ACC112 (cell line): Measurements from ENCODE around the gene PELI3.

Experiments used
- H2AFZ ChIP-seq: fragments of 200-600 bp; sonication (generic); one replicate; pipeline ENCODE4 v1.6.0; 2017; ENCODE audit warnings: antibody characterized with exemption, low read length; ENCODE audit not compliant: unreplicated experiment
- H3K27ac ChIP-seq: fragments of 200-600 bp; sonication (generic); 2 replicates; pipeline ENCODE4 v1.5.1; 2014; ENCODE audit warnings: low read depth, mild to moderate bottlenecking, antibody characterized with exemption, low read length, moderate library complexity
- H3K27me3 ChIP-seq: fragments of 200-600 bp; sonication (generic); 2 replicates; pipeline ENCODE4 v1.6.1; 2014; ENCODE audit warnings: mild to moderate bottlenecking, antibody characterized with exemption, low read length, moderate library complexity, mixed read lengths; ENCODE audit not compliant: insufficient read depth
- H3K36me3 ChIP-seq: fragments of 200-600 bp; sonication (generic); 2 replicates; pipeline ENCODE4 v1.6.1; 2016; ENCODE audit warnings: mild to moderate bottlenecking, antibody characterized with exemption, low read length, moderate library complexity, mixed read lengths; ENCODE audit not compliant: insufficient read depth
- H3K4me1 ChIP-seq: fragments of 200-600 bp; sonication (generic); one replicate; pipeline ENCODE4 v1.6.1; 2016; ENCODE audit warnings: low read length, mixed read lengths; ENCODE audit not compliant: insufficient read depth, unreplicated experiment, control insufficient read depth
- H3K4me3 ChIP-seq: fragments of 200-600 bp; sonication (generic); 2 replicates; pipeline ENCODE4 v1.5.1; 2014; ENCODE audit warnings: mild to moderate bottlenecking, low read depth, low read length
- H3K79me2 ChIP-seq: fragments of 200-600 bp; sonication (generic); one replicate; pipeline ENCODE4 v1.6.0; 2016; ENCODE audit warnings: low read length; ENCODE audit not compliant: control insufficient read depth, unreplicated experiment, insufficient read depth

Gene PELI3

GRCh38 chr11:66465373-66466224 is 1.1 kb upstream of the PELI3 start:
- Histone ChIP-seq H2AFZ (no peak overlapping the region), H3K27ac (no peak overlapping the region), H3K4me3 (peak overlapping the region; percentile 78; the same call in 1 of the 2 replicates), H3K27me3 (no peaks in the 10 kb centered on the region), H3K4me1 (peaks cover 7% of the 10 kb centered on the region), H3K36me3 (no peaks in the 10 kb centered on the region), H3K79me2 (no peaks in the 10 kb centered on the region)

GRCh38 chr11:66467034-66467659 is 442 bp downstream of the PELI3 start:
- Histone ChIP-seq H3K79me2 (no peaks in the 10 kb centered on the region), H3K36me3 (no peaks in the 10 kb centered on the region), H3K27ac (no peak overlapping the region), H3K4me1 (peaks cover 7% of the 10 kb centered on the region), H3K27me3 (no peaks in the 10 kb centered on the region), H2AFZ (peak overlapping the region; percentile 65), H3K4me3 (peak overlapping the region; percentile 78)

GRCh38 chr11:66467756-66468155 is 1.1 kb downstream of the PELI3 start:
- no peak overlapping the region for H3K27ac ChIP-seq
- H2AFZ ChIP-seq: no peak overlapping the region
- peaks cover 7% of the 10 kb centered on the region for H3K4me1 ChIP-seq
- no peaks in the 10 kb centered on the region for H3K36me3 ChIP-seq
- H3K27me3 ChIP-seq: no peaks in the 10 kb centered on the region
- no peaks in the 10 kb centered on the region for H3K79me2 ChIP-seq
- H3K4me3 ChIP-seq: peak overlapping the region; percentile 78

GRCh38 chr11:66468691-66469090 is 2.0 kb downstream of the PELI3 start:
- no peaks in the 10 kb centered on the region for H3K36me3 ChIP-seq
- H2AFZ ChIP-seq: no peak overlapping the region
- H3K4me1 ChIP-seq: peaks cover 7% of the 10 kb centered on the region
- no peak overlapping the region for H3K4me3 ChIP-seq
- no peak overlapping the region for H3K27ac ChIP-seq
- H3K27me3 ChIP-seq: no peaks in the 10 kb centered on the region
- no peaks in the 10 kb centered on the region for H3K79me2 ChIP-seq

GRCh38 chr11:66469441-66469840 is 2.7 kb downstream of the PELI3 start:
- Histone ChIP-seq H3K79me2 (no peaks in the 10 kb centered on the region), H3K4me1 (peaks cover 7% of the 10 kb centered on the region), H3K27ac (no peak overlapping the region), H2AFZ (no peak overlapping the region), H3K4me3 (no peak overlapping the region), H3K36me3 (no peaks in the 10 kb centered on the region), H3K27me3 (no peaks in the 10 kb centered on the region)

GRCh38 chr11:66470015-66470414 is 3.3 kb downstream of the PELI3 start:
- H3K27ac ChIP-seq: no peak overlapping the region
- no peaks in the 10 kb centered on the region for H3K27me3 ChIP-seq
- H3K4me3 ChIP-seq: no peak overlapping the region
- no peak overlapping the region for H2AFZ ChIP-seq
- no peaks in the 10 kb centered on the region for H3K79me2 ChIP-seq
- peaks cover 7% of the 10 kb centered on the region for H3K4me1 ChIP-seq
- H3K36me3 ChIP-seq: no peaks in the 10 kb centered on the region

- Histone ChIP-seq H3K27me3 (no peaks in the 10 kb centered on the region), H3K4me3 (no peak overlapping the region), H3K4me1 (peaks cover 7% of the 10 kb centered on the region), H2AFZ (no peak overlapping the region), H3K27ac (no peak overlapping the region), H3K36me3 (no peaks in the 10 kb centered on the region), H3K79me2 (no peaks in the 10 kb centered on the region)
Measured at GRCh38 chr11:66471142-66471541, 4.4 kb downstream of the PELI3 start.

GRCh38 chr11:66472054-66472453 is 5.3 kb downstream of the PELI3 start:
- H3K4me3 ChIP-seq: no peak overlapping the region
- H3K36me3 ChIP-seq: no peaks in the 10 kb centered on the region
- no peaks in the 10 kb centered on the region for H3K27me3 ChIP-seq
- no peaks in the 10 kb centered on the region for H3K79me2 ChIP-seq
- peaks cover 7% of the 10 kb centered on the region for H3K4me1 ChIP-seq
- no peak overlapping the region for H3K27ac ChIP-seq
- no peak overlapping the region for H2AFZ ChIP-seq

- Histone ChIP-seq H2AFZ (no peak overlapping the region), H3K79me2 (no peaks in the 10 kb centered on the region), H3K36me3 (no peaks in the 10 kb centered on the region), H3K4me1 (peaks cover under 1% of the 10 kb centered on the region), H3K27me3 (no peaks in the 10 kb centered on the region), H3K4me3 (no peak overlapping the region), H3K27ac (no peak overlapping the region)
Measured at GRCh38 chr11:66473167-66473566, 6.5 kb downstream of the PELI3 start.

- Histone ChIP-seq H3K4me1 (peaks cover 1% of the 10 kb centered on the region), H3K27me3 (no peaks in the 10 kb centered on the region), H3K27ac (no peak overlapping the region), H3K79me2 (no peaks in the 10 kb centered on the region), H2AFZ (no peak overlapping the region), H3K4me3 (no peak overlapping the region), H3K36me3 (no peaks in the 10 kb centered on the region)
Measured at GRCh38 chr11:66473608-66474515, 7.2 kb downstream of the PELI3 start.
